A549 treated with AZD9567 at 1 μM for 4 hours (cell line): Measurements from ENCODE around the gene CFAP298. TPM values are rescaled to one million over a fixed set of nuclear protein-coding genes. Genes with fewer than 3 reads are reported as not detected.

Experiments
- total RNA-seq: library from RNA; stranded (reverse); fragments of 200-300 nt; extraction: Qiagen RNA extraction; gene quantifications from 5 replicates; pipeline ENCODE4 v1.2.3, GENCODE V29; 2022; ENCODE audit not compliant: insufficient read depth

The CFAP298 gene
- 28.1 to 36.7 TPM (median 30.5 TPM) in 5 replicates for total RNA-seq

GRCh38 chr21:32612075-32612998, at the start of gene CFAP298:
Gene CFAP298, minus strand, starts transcription at chr21:32612377. Its CDS starts 134 bp downstream, at chr21:32612243.

GRCh38 chr21:32585042-32585710, 27.0 kb downstream of the CFAP298 start, which contains the start of gene TCP10L:
Gene TCP10L, minus strand, starts transcription at chr21:32585523. Its CDS starts 1,219 bp downstream, at chr21:32584304.

Other genes with a start within 250 kb of the CFAP298 start
- 10.9 to 15.1 TPM (median 14.4 TPM) in 5 replicates for gene URB1, start 219.4 kb downstream of the CFAP298 start, total RNA-seq
- gene EVA1C, start 199.7 kb downstream of the CFAP298 start, total RNA-seq, result 43.8 to 50.5 TPM (median 47.4 TPM) in 5 replicates
- gene TCP10L, start 26.9 kb downstream of the CFAP298 start, total RNA-seq, result 0.31 to 0.86 TPM (median 0.78 TPM) in 4 of 5 replicates, not detected in the other
- gene SYNJ1, start 115.6 kb upstream of the CFAP298 start, total RNA-seq, result 2.3 to 10.1 TPM (median 3.0 TPM) in 5 replicates
- 13.1 to 16.8 TPM (median 15.3 TPM) in 5 replicates for gene PAXBP1, start 159.4 kb upstream of the CFAP298 start, total RNA-seq